Keratinocyte (primary cell): ENCODE data around the gene ANKS1B.

Experiments
- EZH2 ChIP-seq: IDR thresholded peaks from one replicate; pipeline ENCODE4 v1.6.1; 2012; ENCODE audit warnings: inconsistent platforms, mild to moderate bottlenecking, low read length, moderate library complexity
- TF ChIP-seq, protein P1 (sequence below), 3 experiments: IDR thresholded peaks in 1 of 3; conservative IDR thresholded peaks in 1 of 3; optimal IDR thresholded peaks in 1 of 3; 2 replicates in 2 of 3; 3 replicates in 1 of 3; pipeline versions ENCODE3 to v1.5.1; 2011; ENCODE audit warnings: low read length in 3 of 3, mild to moderate bottlenecking in 3 of 3, moderate library complexity in 2 of 3, control low read depth in 1 of 3, inconsistent platforms in 1 of 3; ENCODE audit not compliant: insufficient read depth in 2 of 3; ENCODE audit errors: extremely low read depth in 1 of 3

DNA sequence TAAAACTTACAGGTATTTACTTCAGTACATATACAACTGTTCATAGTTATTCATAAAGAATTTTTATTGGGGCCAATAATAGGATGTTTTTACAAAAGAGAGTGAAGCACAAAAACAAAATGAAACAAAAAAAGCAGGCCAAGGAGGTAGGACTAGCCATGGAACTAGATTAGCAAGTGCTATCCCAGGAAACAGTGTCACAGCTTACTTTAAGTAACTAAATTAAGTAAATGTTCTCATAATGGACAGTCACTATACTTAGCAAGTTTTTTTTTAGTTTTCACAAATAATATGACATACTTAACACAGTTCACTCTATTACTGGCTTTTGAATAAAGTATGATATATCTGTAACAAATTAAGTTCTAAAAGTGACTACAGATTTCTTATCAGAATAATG, 213.1 kb downstream of the ANKS1B start:
- TF ChIP-seq, protein P1, sequence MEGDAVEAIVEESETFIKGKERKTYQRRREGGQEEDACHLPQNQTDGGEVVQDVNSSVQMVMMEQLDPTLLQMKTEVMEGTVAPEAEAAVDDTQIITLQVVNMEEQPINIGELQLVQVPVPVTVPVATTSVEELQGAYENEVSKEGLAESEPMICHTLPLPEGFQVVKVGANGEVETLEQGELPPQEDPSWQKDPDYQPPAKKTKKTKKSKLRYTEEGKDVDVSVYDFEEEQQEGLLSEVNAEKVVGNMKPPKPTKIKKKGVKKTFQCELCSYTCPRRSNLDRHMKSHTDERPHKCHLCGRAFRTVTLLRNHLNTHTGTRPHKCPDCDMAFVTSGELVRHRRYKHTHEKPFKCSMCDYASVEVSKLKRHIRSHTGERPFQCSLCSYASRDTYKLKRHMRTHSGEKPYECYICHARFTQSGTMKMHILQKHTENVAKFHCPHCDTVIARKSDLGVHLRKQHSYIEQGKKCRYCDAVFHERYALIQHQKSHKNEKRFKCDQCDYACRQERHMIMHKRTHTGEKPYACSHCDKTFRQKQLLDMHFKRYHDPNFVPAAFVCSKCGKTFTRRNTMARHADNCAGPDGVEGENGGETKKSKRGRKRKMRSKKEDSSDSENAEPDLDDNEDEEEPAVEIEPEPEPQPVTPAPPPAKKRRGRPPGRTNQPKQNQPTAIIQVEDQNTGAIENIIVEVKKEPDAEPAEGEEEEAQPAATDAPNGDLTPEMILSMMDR (optimal IDR thresholded peaks at IDR 0.05 in 1 of 3, IDR thresholded peaks at IDR 0.05 in 1 of 3, conservative IDR thresholded peaks at IDR 0.05 in 1 of 3; ENCODE audit: extremely low read depth in 1 of 3, insufficient read depth in 2 of 3, low read length in 3 of 3): no peak
- no peak for TF ChIP-seq EZH2
